ENCODE data around the gene CSMD2. TPM values are rescaled to one million over a fixed set of nuclear protein-coding genes. Genes with fewer than 3 reads are reported as not detected.

Gene CSMD2
- polyA plus RNA-seq, 1 experiment, result 2.3 TPM

- H3K27ac ChIP-seq (ENCODE audit: low read depth, low read length), result no peak overlapping the region
- DNase-seq (ENCODE audit: low read depth, low spot score), result no peak
- ChIA-PET CTCF (interaction anchor here (1.0 kb wide), 1 partner anchor 30 kb away, joined by 3 read pairs; no protein-coding TSS in a partner anchor), POLR2A (no interaction called here)
- H3K4me3 ChIP-seq (ENCODE audit: low read depth, low read length), result no peak overlapping the region
- no peaks in the 10 kb centered on the region for H3K27me3 ChIP-seq (ENCODE audit: control insufficient read depth, insufficient read depth, low read length)
- TF ChIP-seq, protein P1, sequence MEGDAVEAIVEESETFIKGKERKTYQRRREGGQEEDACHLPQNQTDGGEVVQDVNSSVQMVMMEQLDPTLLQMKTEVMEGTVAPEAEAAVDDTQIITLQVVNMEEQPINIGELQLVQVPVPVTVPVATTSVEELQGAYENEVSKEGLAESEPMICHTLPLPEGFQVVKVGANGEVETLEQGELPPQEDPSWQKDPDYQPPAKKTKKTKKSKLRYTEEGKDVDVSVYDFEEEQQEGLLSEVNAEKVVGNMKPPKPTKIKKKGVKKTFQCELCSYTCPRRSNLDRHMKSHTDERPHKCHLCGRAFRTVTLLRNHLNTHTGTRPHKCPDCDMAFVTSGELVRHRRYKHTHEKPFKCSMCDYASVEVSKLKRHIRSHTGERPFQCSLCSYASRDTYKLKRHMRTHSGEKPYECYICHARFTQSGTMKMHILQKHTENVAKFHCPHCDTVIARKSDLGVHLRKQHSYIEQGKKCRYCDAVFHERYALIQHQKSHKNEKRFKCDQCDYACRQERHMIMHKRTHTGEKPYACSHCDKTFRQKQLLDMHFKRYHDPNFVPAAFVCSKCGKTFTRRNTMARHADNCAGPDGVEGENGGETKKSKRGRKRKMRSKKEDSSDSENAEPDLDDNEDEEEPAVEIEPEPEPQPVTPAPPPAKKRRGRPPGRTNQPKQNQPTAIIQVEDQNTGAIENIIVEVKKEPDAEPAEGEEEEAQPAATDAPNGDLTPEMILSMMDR (IDR thresholded peaks at IDR 0.05; ENCODE audit: low read depth, low read length), result no peak
- H3K9me3 ChIP-seq (ENCODE audit: control insufficient read depth, insufficient read depth, low read length), result peaks cover 3% of the 10 kb centered on the region; the same call in 1 of the 2 replicates
Measured at GRCh38 chr1:33914531-33914930, 250.5 kb downstream of the CSMD2 start.

GRCh38 chr1:33908324-33908956, 256.6 kb downstream of the CSMD2 start:
- Histone ChIP-seq H3K27me3 (ENCODE audit: control insufficient read depth, insufficient read depth, low read length) (no peaks in the 10 kb centered on the region), H3K27ac (ENCODE audit: low read depth, low read length) (no peak overlapping the region), H3K4me3 (ENCODE audit: low read depth, low read length) (no peak overlapping the region), H3K9me3 (ENCODE audit: control insufficient read depth, insufficient read depth, low read length) (no peaks in the 10 kb centered on the region)
- no peak for DNase-seq (ENCODE audit: low read depth, low spot score)
- CTCF ChIA-PET, result no interaction called here
- POLR2A ChIA-PET, result no interaction called here
- TF ChIP-seq, protein P1 (IDR thresholded peaks at IDR 0.05; ENCODE audit: low read depth, low read length), result no peak

DNA sequence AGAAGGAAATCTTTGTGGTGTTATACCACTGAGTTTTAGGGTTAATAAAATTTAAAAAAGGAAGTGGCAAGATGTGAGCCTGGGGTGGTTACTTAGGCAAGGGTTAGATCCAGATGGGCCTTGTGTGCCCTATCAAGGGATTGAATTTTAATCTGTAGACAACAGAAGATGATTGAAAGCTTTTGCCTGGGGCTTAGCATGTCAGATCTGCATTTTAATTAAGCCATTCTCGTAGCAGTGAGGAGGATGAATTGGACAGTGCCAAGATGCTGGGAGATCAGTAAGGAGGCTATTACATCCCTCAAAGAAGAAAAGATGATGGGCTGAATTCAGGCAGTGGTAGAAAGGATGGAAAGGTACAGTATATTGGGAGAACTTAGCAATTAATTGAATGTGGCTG, 258.9 kb downstream of the CSMD2 start:
- H3K27me3 ChIP-seq (ENCODE audit: control insufficient read depth, insufficient read depth, low read length), result no peaks in the 10 kb centered on the region

GRCh38 chr1:33905241-33905640, 259.8 kb downstream of the CSMD2 start:
- H3K27me3 ChIP-seq (ENCODE audit: control insufficient read depth, insufficient read depth, low read length), result no peaks in the 10 kb centered on the region
- H3K4me3 ChIP-seq (ENCODE audit: low read depth, low read length), result no peak overlapping the region
- POLR2A ChIA-PET, result no interaction called here
- no peak overlapping the region for H3K27ac ChIP-seq (ENCODE audit: low read depth, low read length)
- DNase-seq (ENCODE audit: low read depth, low spot score), result no peak
- CTCF ChIA-PET, result no interaction called here
- TF ChIP-seq, protein P1 (IDR thresholded peaks at IDR 0.05; ENCODE audit: low read depth, low read length), result no peak
- H3K9me3 ChIP-seq (ENCODE audit: control insufficient read depth, insufficient read depth, low read length), result no peaks in the 10 kb centered on the region

More for the DNA sequence above, 258.9 kb downstream of the CSMD2 start:
- Histone ChIP-seq H3K9me3 (ENCODE audit: control insufficient read depth, insufficient read depth, low read length) (no peaks in the 10 kb centered on the region), H3K4me3 (ENCODE audit: low read depth, low read length) (no peak overlapping the region), H3K27ac (ENCODE audit: low read depth, low read length) (no peak overlapping the region)
- TF ChIP-seq, protein P1 (IDR thresholded peaks at IDR 0.05; ENCODE audit: low read depth, low read length), result no peak
- POLR2A ChIA-PET, result no interaction called here
- no peak for DNase-seq (ENCODE audit: low read depth, low spot score)
- CTCF ChIA-PET, result no interaction called here

- Histone ChIP-seq H3K4me3 (ENCODE audit: low read depth, low read length) (no peak overlapping the region), H3K27me3 (ENCODE audit: control insufficient read depth, insufficient read depth, low read length) (no peaks in the 10 kb centered on the region), H3K9me3 (ENCODE audit: control insufficient read depth, insufficient read depth, low read length) (no peaks in the 10 kb centered on the region), H3K27ac (ENCODE audit: low read depth, low read length) (no peak overlapping the region)
- ChIA-PET POLR2A (no interaction called here), CTCF (no interaction called here)
- TF ChIP-seq, protein P1 (IDR thresholded peaks at IDR 0.05; ENCODE audit: low read depth, low read length), result no peak
- no peak for DNase-seq (ENCODE audit: low read depth, low spot score)
Measured at GRCh38 chr1:33903210-33903589, 261.8 kb downstream of the CSMD2 start.
